ENCODE measurements around the gene COL13A1.

DNA sequence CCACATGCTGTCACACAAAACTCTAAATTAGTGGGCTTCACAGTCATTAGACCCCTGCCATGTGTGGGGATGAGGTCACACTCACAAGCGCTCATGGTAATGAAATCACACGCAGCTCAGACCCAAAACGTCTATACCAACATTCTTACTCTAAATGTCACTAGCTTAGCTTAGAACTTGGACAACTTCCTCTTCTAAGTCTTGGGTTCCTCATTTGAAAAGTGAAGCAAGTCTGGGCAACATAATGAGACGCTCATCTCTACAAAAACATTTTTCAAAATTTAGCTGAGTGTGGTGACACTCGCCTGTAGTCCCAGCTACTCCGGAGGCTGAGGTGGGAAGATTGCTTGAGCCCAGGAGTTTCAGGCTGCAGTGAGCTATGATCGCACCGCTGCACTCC is 158.2 kb downstream of the COL13A1 start:
- TF ChIP-seq CTCF (IDR thresholded peaks at IDR 0.05), result no peak
- TF ChIP-seq POLR2A (IDR thresholded peaks at IDR 0.05), result no peak

All from esophagus squamous epithelium (tissue), 4 donors.